HepG2 (cell line): ENCODE data around the gene SRCIN1. TPM values are rescaled to one million over a fixed set of nuclear protein-coding genes. Genes with fewer than 3 reads are reported as not detected.

Source experiments
- ATAC-seq: fragments of 200-7000 bp; cut with Tn5 transposase; 3 replicates; pipeline ENCODE4 v1.9.1; 2020; ENCODE audit warnings: mild to moderate bottlenecking, moderate library complexity
- BruUV-seq: library from RNA; stranded (reverse); fragments of 400-500 nt; replicated peaks from 2 replicates; lab custom pipeline; 2021; lab: Mats Ljungman, UMichigan
- CTCF ChIA-PET: fragments of 300-600 bp; formaldehyde crosslinking; extraction: SDS; loops from one replicate; lab custom pipeline; 2021; ENCODE audit warnings: low total read pairs, inconsistent platforms, low intra/inter-chr PET ratio; lab: Yijun Ruan, JAX
- POLR2A ChIA-PET: fragments of 350-600 bp; sonication (Branson Sonifier 250); formaldehyde crosslinking; loops from one replicate; lab custom pipeline; 2020; ENCODE audit warnings: antibody characterized with exemption, inconsistent platforms; lab: Yijun Ruan, JAX
- DNase-seq: peaks from one replicate; pipeline ENCODE4 v3.0.0-alpha.2; 2015; ENCODE audit warnings: low spot score
- FAIRE-seq: peaks from 3 replicates; lab custom pipeline; 2011; peaks lifted over from hg19 to GRCh38; lab: Jason Lieb, UNC
- H2AFZ ChIP-seq: one replicate; pipeline ENCODE4 v1.6.1; 2011; ENCODE audit warnings: low read length, inconsistent platforms
- H3K27ac ChIP-seq: fragments of 300-600 bp; 3 replicates; pipeline ENCODE4 v1.8.0; 2011; ENCODE audit warnings: mixed run types, mild to moderate bottlenecking, mixed read lengths, low read length, inconsistent platforms; ENCODE audit not compliant: insufficient read depth; ENCODE audit errors: extremely low read length
- H3K27me3 ChIP-seq, 2 experiments: fragments of 200-600 bp in 1 of 2; 2 replicates in 1 of 2; 3 replicates in 1 of 2; pipeline versions ENCODE4 v1.6.0 to v1.8.0; 2011; ENCODE audit warnings: low read length in 2 of 2, mild to moderate bottlenecking in 2 of 2, moderate library complexity in 2 of 2, inconsistent platforms in 1 of 2; ENCODE audit not compliant: insufficient read depth in 2 of 2, control insufficient read depth in 1 of 2
- H3K36me3 ChIP-seq, 2 experiments: fragments of 200-600 bp in 1 of 2; replicated peaks in 1 of 2; 2 replicates in 1 of 2; 3 replicates in 1 of 2; pipeline versions ENCODE4 v1.5.1 to v1.8.0; 2011; ENCODE audit warnings: low read length in 2 of 2, inconsistent platforms in 1 of 2; ENCODE audit not compliant: insufficient read depth in 2 of 2, control insufficient read depth in 1 of 2
- H3K4me1 ChIP-seq: 2 replicates; pipeline ENCODE4 v1.5.1; 2012; ENCODE audit warnings: low read length, inconsistent platforms; ENCODE audit not compliant: insufficient read depth
- H3K4me2 ChIP-seq: 2 replicates; pipeline ENCODE4 v1.6.0; 2011; ENCODE audit warnings: low read depth, low read length, inconsistent platforms
- H3K4me3 ChIP-seq, 3 experiments: fragments of 200-600 bp in 1 of 3; sonication (generic), shearing (Covaris generic) in 1 of 3; replicated peaks in 1 of 3; 2 replicates each; pipeline ENCODE4 v1.5.1; 2011 to 2016; ENCODE audit warnings: low read length in 3 of 3, inconsistent platforms in 2 of 3, low read depth in 2 of 3, mild to moderate bottlenecking in 2 of 3, control low read depth in 1 of 3, mixed read lengths in 1 of 3; ENCODE audit not compliant: insufficient read depth in 1 of 3
- H3K79me2 ChIP-seq: one replicate; pipeline ENCODE4 v1.6.1; 2011; ENCODE audit warnings: low read length, inconsistent platforms; ENCODE audit not compliant: insufficient read depth
- H3K9ac ChIP-seq: 2 replicates; pipeline ENCODE4 v1.6.0; 2011; ENCODE audit warnings: mild to moderate bottlenecking, low read depth, low read length, inconsistent platforms; ENCODE audit not compliant: insufficient read depth
- H3K9me3 ChIP-seq: 2 replicates; pipeline ENCODE4 v1.5.1; 2012; ENCODE audit warnings: mild to moderate bottlenecking, low read length
- H4K20me1 ChIP-seq: 2 replicates; pipeline ENCODE4 v1.6.0; 2011; ENCODE audit warnings: inconsistent platforms, mild to moderate bottlenecking, low read length, moderate library complexity; ENCODE audit not compliant: insufficient read depth
- BORCS8-MEF2B ChIP-seq: sonication (generic); formaldehyde crosslinking; IDR thresholded peaks from 2 replicates; pipeline ENCODE4 v1.8.0; 2022; ENCODE audit warnings: mild to moderate bottlenecking, missing genetic modification reagents
- ETV6 ChIP-seq: sonication (generic); formaldehyde crosslinking; conservative IDR thresholded peaks from 2 replicates; pipeline ENCODE4 v1.4.0; 2020; ENCODE audit warnings: missing genetic modification reagents
- HNF4G ChIP-seq, 2 experiments: sonication (generic) in 1 of 2; formaldehyde crosslinking in 1 of 2; IDR thresholded peaks; 2 replicates each; pipeline versions ENCODE4 v1.4.0 to v1.6.1; 2011 to 2020; ENCODE audit warnings: borderline replicate concordance in 2 of 2, low read depth in 2 of 2, mild to moderate bottlenecking in 2 of 2, low read length in 1 of 2, missing genetic modification reagents in 1 of 2, moderate library complexity in 1 of 2
- HOXA9 ChIP-seq: sonication (generic); formaldehyde crosslinking; IDR thresholded peaks from 2 replicates; pipeline ENCODE4 v1.8.1; 2022; ENCODE audit warnings: missing genetic modification reagents, mild to moderate bottlenecking, moderate library complexity, borderline replicate concordance
- SCMH1 ChIP-seq: sonication (generic); formaldehyde crosslinking; IDR thresholded peaks from 2 replicates; pipeline ENCODE4 v1.9.0; 2021; ENCODE audit warnings: missing genetic modification reagents, mild to moderate bottlenecking, borderline replicate concordance
- SRSF9 ChIP-seq: fragments of 200-400 bp; formaldehyde crosslinking; IDR thresholded peaks from 2 replicates; pipeline ENCODE4 v1.6.1; 2018; ENCODE audit warnings: borderline replicate concordance, mild to moderate bottlenecking, low read depth, low read length; ENCODE audit not compliant: insufficient read depth, poor library complexity, severe bottlenecking
- THAP11 ChIP-seq: IDR thresholded peaks from 2 replicates; pipeline ENCODE4 v1.6.1; 2016; ENCODE audit warnings: missing biosample characterization, missing genetic modification reagents
- ZBTB33 ChIP-seq: sonication (generic); formaldehyde crosslinking; IDR thresholded peaks from 2 replicates; pipeline ENCODE4 v1.4.0; 2020; ENCODE audit warnings: missing genetic modification reagents
- ZEB1 ChIP-seq: IDR thresholded peaks from 2 replicates; pipeline ENCODE4 v1.6.1; 2012; ENCODE audit warnings: mild to moderate bottlenecking, low read depth, inconsistent platforms; ENCODE audit not compliant: insufficient replicate concordance
- ZNF124 ChIP-seq: sonication (generic); formaldehyde crosslinking; IDR thresholded peaks from 2 replicates; pipeline ENCODE4 v1.4.0; 2020; ENCODE audit warnings: missing genetic modification reagents
- ZNF281 ChIP-seq: sonication (generic); formaldehyde crosslinking; IDR thresholded peaks from 2 replicates; pipeline ENCODE4 v1.4.0; 2020; ENCODE audit warnings: missing genetic modification reagents, borderline replicate concordance
- ZNF282 ChIP-seq: fragments of 450-650 bp; IDR thresholded peaks from 2 replicates; pipeline ENCODE4 v1.6.1; 2018; ENCODE audit not compliant: partially characterized antibody
- ZNF362 ChIP-seq: sonication (generic); formaldehyde crosslinking; IDR thresholded peaks from 2 replicates; pipeline ENCODE4 v1.4.0; 2020; ENCODE audit warnings: missing genetic modification reagents, mild to moderate bottlenecking, borderline replicate concordance
- ZNF850 ChIP-seq: sonication (generic); formaldehyde crosslinking; conservative IDR thresholded peaks from 2 replicates; pipeline ENCODE4 v1.9.0; 2021; ENCODE audit warnings: mild to moderate bottlenecking, missing genetic modification reagents
- WGBS: methylation state at CpG from one replicate; pipeline ENCODE4 v1.1.6; 2017; ENCODE audit warnings: low lambda C conversion rate; 5-methylcytosine and 5-hydroxymethylcytosine counted together
- in situ Hi-C: cut with HindIII; loops from 2 replicates; pipeline ENCODE4 v1.10.0; 2017; ENCODE audit warnings: low pct_unique_long_range_greater_than_20kb; ENCODE audit not compliant: extremely low pct_ligation_motif_present
- intact Hi-C: fragments of 100-400 bp; cut with micrococcal nuclease; formaldehyde crosslinking; loops from one replicate; pipeline ENCODE4 v1.10.0; 2022; ENCODE audit not compliant: unreplicated experiment
- polyA plus RNA-seq, 8 experiments: library from polyadenylated mRNA; depleted of rRNA in 3 of 8; stranded (reverse) in 7 of 8; unstranded in 1 of 8; fragments of >200 nt; fragmentation: Illumina TruSeq in 4 of 8; extraction: Trizol in 4 of 8; gene quantifications; 2 replicates each; pipeline versions ENCODE4 v1.2.1 to v1.2.3, GENCODE V29; 2011 to 2016; ENCODE audit warnings: low read depth in 4 of 8, missing spikeins in 1 of 8, mixed read lengths in 1 of 8; ENCODE audit not compliant: insufficient read depth in 1 of 8
- total RNA-seq, 5 experiments: library from RNA; depleted of rRNA; stranded (reverse); fragments of >200 nt; fragmentation: Illumina TruSeq; extraction: Trizol; gene quantifications; 2 replicates each; pipeline ENCODE4 v1.2.3, GENCODE V29; 2016; ENCODE audit warnings: low read depth in 1 of 5

Gene SRCIN1
- total and polyA plus RNA-seq, 2 of the 13 experiments (the other 11 are each of a cell fraction or from before 2014, with no cell fraction given), result 1.2 to 9.6 TPM

GRCh38 chr17:38549285-38549684 is 56.5 kb downstream of the SRCIN1 start (continued):
- TF ChIP-seq ZNF124 (CRISPR knock-in tag) (no peak), SRSF9 (no peak), ZNF282 (no peak), THAP11 (CRISPR knock-in tag) (no peak), BORCS8-MEF2B (CRISPR knock-in tag) (no peak), ZNF850 (CRISPR knock-in tag) (no peak), HNF4G (IDR thresholded peaks at IDR 0.05; ENCODE audit: borderline replicate concordance, low read depth, low read length) (no peak), HNF4G (CRISPR knock-in tag; IDR thresholded peaks at IDR 0.05; ENCODE audit: borderline replicate concordance, low read depth) (no peak), SCMH1 (no peak), ZEB1 (no peak), ETV6 (no peak)

- Histone ChIP-seq H4K20me1 (0 out of 2 replicates have a peak, but pooled peaks cover 4% of the 10 kb centered on the region), H3K4me2 (no peak overlapping the region), H3K9me3 (no peaks in the 10 kb centered on the region), H3K4me1 (peaks cover 16% of the 10 kb centered on the region), H3K36me3 (no peaks in the 10 kb centered on the region), H3K27me3 (peaks cover 4 to 29% of the 10 kb centered on the region in 2 experiments; a peak in 3 of 5 replicates), H3K27ac (no peak overlapping the region), H2AFZ (no peak overlapping the region), H3K79me2 (no peaks in the 10 kb centered on the region), H3K9ac (no peak overlapping the region), H3K4me3 (no peak overlapping the region)
- CTCF ChIA-PET, result no interaction called here
- ATAC-seq (no peak), DNase-seq (no peak), FAIRE-seq (no peak)
- POLR2A ChIA-PET, result no interaction called here
- in situ Hi-C loops (no loop called here), intact Hi-C loops (no loop called here)
- peak; percentile 59; the same call in 1 of the 2 replicates for TF ChIP-seq ZBTB33 (CRISPR knock-in tag)
- no peak for TF ChIP-seq ZNF362 (CRISPR knock-in tag)
- TF ChIP-seq HOXA9 (CRISPR knock-in tag), result no peak
- peak; percentile 72 for TF ChIP-seq ZNF281 (CRISPR knock-in tag)
- BruUV-seq, result no TSS peak
- 78% methylated on average over 12 of the region's 12 CpGs for WGBS
Measured at GRCh38 chr17:38547444-38547843, 58.3 kb downstream of the SRCIN1 start.
